ENCODE data around the gene IZUMO2.

IZUMO2 gene

GRCh38 chr19:50162988-50163387 lies at the start of gene IZUMO2:
Gene IZUMO2 (minus strand): TSS chr19:50163281. CDS start chr19:50163194, 87 bp downstream.
- TF ChIP-seq POLR2AphosphoS5 (IDR thresholded peaks at IDR 0.05; ENCODE audit: borderline replicate concordance, low read depth, low read length) (no peak), EZH2 (IDR thresholded peaks at IDR 0.05) (no peak), FOXP2 (optimal IDR thresholded peaks at IDR 0.05; ENCODE audit: control extremely low read depth, extremely low read length, insufficient read depth) (no peak)
- no peak within 1 kb of the TSS for H3K27ac ChIP-seq
- no peaks in the 10 kb centered on the region for H3K36me3 ChIP-seq (ENCODE audit: insufficient read depth, low read length)
- no peak within 1 kb of the TSS for H3K4me3 ChIP-seq
- no peak for DNase-seq (ENCODE audit: low read depth, low spot score)
- no peak within 1 kb of the TSS for H3K9ac ChIP-seq (ENCODE audit: insufficient read length)
- H3K9me3 ChIP-seq (ENCODE audit: low read depth, low read length): no peaks in the 10 kb centered on the region

- TF ChIP-seq POLR2AphosphoS5 (IDR thresholded peaks at IDR 0.05; ENCODE audit: borderline replicate concordance, low read depth, low read length) (no peak), EZH2 (IDR thresholded peaks at IDR 0.05) (no peak), FOXP2 (optimal IDR thresholded peaks at IDR 0.05; ENCODE audit: control extremely low read depth, extremely low read length, insufficient read depth) (no peak)
- no peak overlapping the region for H3K27ac ChIP-seq
- no peaks in the 10 kb centered on the region for H3K36me3 ChIP-seq (ENCODE audit: insufficient read depth, low read length)
- H3K9me3 ChIP-seq (ENCODE audit: low read depth, low read length): no peaks in the 10 kb centered on the region
- no peak overlapping the region for H3K9ac ChIP-seq (ENCODE audit: insufficient read length)
- no peak for DNase-seq (ENCODE audit: low read depth, low spot score)
- no peak overlapping the region for H3K4me3 ChIP-seq
Observed at GRCh38 chr19:50210425-50210824, 47.3 kb upstream of the IZUMO2 start.

GRCh38 chr19:50209131-50209530 lies 46.0 kb upstream of the IZUMO2 start:
- DNase-seq (ENCODE audit: low read depth, low spot score): no peak
- no peak overlapping the region for H3K4me3 ChIP-seq
- H3K9me3 ChIP-seq (ENCODE audit: low read depth, low read length): no peaks in the 10 kb centered on the region
- no peak overlapping the region for H3K9ac ChIP-seq (ENCODE audit: insufficient read length)
- H3K27ac ChIP-seq: no peak overlapping the region
- TF ChIP-seq POLR2AphosphoS5 (IDR thresholded peaks at IDR 0.05; ENCODE audit: borderline replicate concordance, low read depth, low read length) (no peak), EZH2 (IDR thresholded peaks at IDR 0.05) (no peak), FOXP2 (optimal IDR thresholded peaks at IDR 0.05; ENCODE audit: control extremely low read depth, extremely low read length, insufficient read depth) (no peak)
- H3K36me3 ChIP-seq (ENCODE audit: insufficient read depth, low read length): no peaks in the 10 kb centered on the region

- H3K9me3 ChIP-seq (ENCODE audit: low read depth, low read length): no peaks in the 10 kb centered on the region
- TF ChIP-seq FOXP2 (optimal IDR thresholded peaks at IDR 0.05; ENCODE audit: control extremely low read depth, extremely low read length, insufficient read depth): no peak
- H3K36me3 ChIP-seq (ENCODE audit: insufficient read depth, low read length): no peaks in the 10 kb centered on the region
- no peak overlapping the region for H3K27ac ChIP-seq
- DNase-seq (ENCODE audit: low read depth, low spot score): no peak
- H3K9ac ChIP-seq (ENCODE audit: insufficient read length): no peak overlapping the region
- H3K4me3 ChIP-seq: no peak overlapping the region
Observed at GRCh38 chr19:50207730-50208129, 44.6 kb upstream of the IZUMO2 start.

GRCh38 chr19:50206191-50206590 lies 43.1 kb upstream of the IZUMO2 start:
- Histone ChIP-seq H3K9me3 (ENCODE audit: low read depth, low read length) (no peaks in the 10 kb centered on the region), H3K36me3 (ENCODE audit: insufficient read depth, low read length) (no peaks in the 10 kb centered on the region), H3K9ac (ENCODE audit: insufficient read length) (no peak overlapping the region), H3K27ac (no peak overlapping the region), H3K4me3 (no peak overlapping the region)
- TF ChIP-seq FOXP2 (optimal IDR thresholded peaks at IDR 0.05; ENCODE audit: control extremely low read depth, extremely low read length, insufficient read depth): no peak
- no peak for TF ChIP-seq POLR2AphosphoS5 (IDR thresholded peaks at IDR 0.05; ENCODE audit: borderline replicate concordance, low read depth, low read length)
- TF ChIP-seq EZH2 (IDR thresholded peaks at IDR 0.05): no peak
- DNase-seq (ENCODE audit: low read depth, low spot score): no peak

GRCh38 chr19:50205681-50206138 lies 42.6 kb upstream of the IZUMO2 start:
- H3K4me3 ChIP-seq: no peak overlapping the region
- no peak for DNase-seq (ENCODE audit: low read depth, low spot score)
- no peaks in the 10 kb centered on the region for H3K36me3 ChIP-seq (ENCODE audit: insufficient read depth, low read length)

GRCh38 chr19:50204811-50205675 lies 42.0 kb upstream of the IZUMO2 start:
- no peak for DNase-seq (ENCODE audit: low read depth, low spot score)
- H3K36me3 ChIP-seq (ENCODE audit: insufficient read depth, low read length): no peaks in the 10 kb centered on the region
- TF ChIP-seq FOXP2 (optimal IDR thresholded peaks at IDR 0.05; ENCODE audit: control extremely low read depth, extremely low read length, insufficient read depth): no peak
- TF ChIP-seq POLR2AphosphoS5 (IDR thresholded peaks at IDR 0.05; ENCODE audit: borderline replicate concordance, low read depth, low read length): no peak
- no peak for TF ChIP-seq EZH2 (IDR thresholded peaks at IDR 0.05)
- no peak overlapping the region for H3K9ac ChIP-seq (ENCODE audit: insufficient read length)
- H3K27ac ChIP-seq: no peak overlapping the region
- no peak overlapping the region for H3K4me3 ChIP-seq
- H3K9me3 ChIP-seq (ENCODE audit: low read depth, low read length): no peaks in the 10 kb centered on the region

More at GRCh38 chr19:50205681-50206138, 42.6 kb upstream of the IZUMO2 start:
- no peak overlapping the region for H3K9ac ChIP-seq (ENCODE audit: insufficient read length)
- no peak overlapping the region for H3K27ac ChIP-seq
- no peaks in the 10 kb centered on the region for H3K9me3 ChIP-seq (ENCODE audit: low read depth, low read length)
- TF ChIP-seq FOXP2 (optimal IDR thresholded peaks at IDR 0.05; ENCODE audit: control extremely low read depth, extremely low read length, insufficient read depth) (no peak), POLR2AphosphoS5 (IDR thresholded peaks at IDR 0.05; ENCODE audit: borderline replicate concordance, low read depth, low read length) (no peak), EZH2 (IDR thresholded peaks at IDR 0.05) (no peak)

- no peaks in the 10 kb centered on the region for H3K36me3 ChIP-seq (ENCODE audit: insufficient read depth, low read length)
- H3K9ac ChIP-seq (ENCODE audit: insufficient read length): no peak overlapping the region
- TF ChIP-seq EZH2 (IDR thresholded peaks at IDR 0.05): no peak
- no peak for TF ChIP-seq POLR2AphosphoS5 (IDR thresholded peaks at IDR 0.05; ENCODE audit: borderline replicate concordance, low read depth, low read length)
- no peak for TF ChIP-seq FOXP2 (optimal IDR thresholded peaks at IDR 0.05; ENCODE audit: control extremely low read depth, extremely low read length, insufficient read depth)
- H3K27ac ChIP-seq: no peak overlapping the region
- no peak overlapping the region for H3K4me3 ChIP-seq
- DNase-seq (ENCODE audit: low read depth, low spot score): no peak
- no peaks in the 10 kb centered on the region for H3K9me3 ChIP-seq (ENCODE audit: low read depth, low read length)
Observed at GRCh38 chr19:50204081-50204428, 41.0 kb upstream of the IZUMO2 start.
